H7 (cell line): ENCODE measurements around the gene CRKL. TPM values are rescaled to one million over a fixed set of nuclear protein-coding genes. Genes with fewer than 3 reads are reported as not detected.

Experiments
- DNase-seq: peaks from one replicate; pipeline ENCODE4 v3.0.0; 2012
- H3K27me3 ChIP-seq: 2 replicates; pipeline ENCODE4 v1.6.0; 2011; ENCODE audit warnings: mild to moderate bottlenecking, low read length; ENCODE audit not compliant: control insufficient read depth, insufficient read depth
- H3K36me3 ChIP-seq: replicated peaks from 2 replicates; pipeline ENCODE4 v1.5.1; 2011; ENCODE audit warnings: low read length; ENCODE audit not compliant: control insufficient read depth, insufficient read depth
- H3K4me3 ChIP-seq: 2 replicates; pipeline ENCODE4 v1.5.1; 2011; ENCODE audit warnings: low read depth, mild to moderate bottlenecking, control low read depth, low read length, moderate library complexity; ENCODE audit not compliant: insufficient read depth
- total RNA-seq: library from RNA; depleted of rRNA; stranded (reverse); fragments of >200 nt; shearing (Covaris generic); gene quantifications from 2 replicates; pipeline ENCODE4 v1.2.3, GENCODE V29; 2014; rRNA removed

Gene CRKL
- total RNA-seq: 70.6 and 71.5 TPM in 2 replicates

GRCh38 chr22:20916916-20917810 lies at the start of gene CRKL:
Gene CRKL, plus strand, starts transcription at chr22:20917407. Its CDS starts 528 bp downstream, at chr22:20917935.
- peak within 1 kb of the TSS; percentile 98 for H3K4me3 ChIP-seq
- DNase-seq: peak; percentile 100
- H3K36me3 ChIP-seq: no peaks in the 10 kb centered on the region; the same call in 1 of the 2 replicates
- H3K27me3 ChIP-seq: no peaks in the 10 kb centered on the region

- no peaks in the 10 kb centered on the region for H3K27me3 ChIP-seq
- no peak for DNase-seq
- H3K36me3 ChIP-seq: no peaks in the 10 kb centered on the region; the same call in 1 of the 2 replicates
- no peak overlapping the region for H3K4me3 ChIP-seq
These were observed 48.9 kb upstream of the CRKL start for GRCh38 chr22:20868025-20868962.

GRCh38 chr22:20869234-20869633 lies 48.0 kb upstream of the CRKL start:
- Histone ChIP-seq H3K36me3 (no peaks in the 10 kb centered on the region; the same call in 1 of the 2 replicates), H3K27me3 (no peaks in the 10 kb centered on the region), H3K4me3 (no peak overlapping the region)
- no peak for DNase-seq

GRCh38 chr22:20873214-20873613 lies 44.0 kb upstream of the CRKL start:
- Histone ChIP-seq H3K4me3 (no peak overlapping the region), H3K27me3 (no peaks in the 10 kb centered on the region), H3K36me3 (no peaks in the 10 kb centered on the region; the same call in 1 of the 2 replicates)
- no peak for DNase-seq

GRCh38 chr22:20875296-20875695 lies 41.9 kb upstream of the CRKL start:
- H3K27me3 ChIP-seq: no peaks in the 10 kb centered on the region
- H3K4me3 ChIP-seq: no peak overlapping the region
- H3K36me3 ChIP-seq: no peaks in the 10 kb centered on the region; the same call in 1 of the 2 replicates
- no peak for DNase-seq

GRCh38 chr22:20877715-20878114 lies 39.5 kb upstream of the CRKL start:
- no peaks in the 10 kb centered on the region for H3K27me3 ChIP-seq
- DNase-seq: no peak
- H3K4me3 ChIP-seq: no peak overlapping the region
- no peaks in the 10 kb centered on the region for H3K36me3 ChIP-seq

- DNase-seq: no peak
- peaks cover 2% of the 10 kb centered on the region for H3K36me3 ChIP-seq
- H3K27me3 ChIP-seq: no peaks in the 10 kb centered on the region
- H3K4me3 ChIP-seq: no peak overlapping the region
These were observed 36.0 kb upstream of the CRKL start for GRCh38 chr22:20881231-20881630.

- Histone ChIP-seq H3K36me3 (peaks cover 2% of the 10 kb centered on the region), H3K27me3 (no peaks in the 10 kb centered on the region), H3K4me3 (no peak overlapping the region)
- no peak for DNase-seq
These were observed 35.1 kb upstream of the CRKL start for GRCh38 chr22:20881869-20882815.

- H3K4me3 ChIP-seq: no peak overlapping the region
- H3K36me3 ChIP-seq: peaks cover 2% of the 10 kb centered on the region
- no peak for DNase-seq
- H3K27me3 ChIP-seq: no peaks in the 10 kb centered on the region
These were observed 34.4 kb upstream of the CRKL start for GRCh38 chr22:20882855-20883254.

GRCh38 chr22:20884454-20884853 lies 32.8 kb upstream of the CRKL start:
- Histone ChIP-seq H3K4me3 (no peak overlapping the region), H3K27me3 (no peaks in the 10 kb centered on the region), H3K36me3 (peaks cover 2% of the 10 kb centered on the region)
- no peak for DNase-seq

GRCh38 chr22:20885017-20885556 lies 32.1 kb upstream of the CRKL start:
- Histone ChIP-seq H3K36me3 (peaks cover 2% of the 10 kb centered on the region), H3K27me3 (no peaks in the 10 kb centered on the region), H3K4me3 (no peak overlapping the region)
- no peak for DNase-seq

- no peak overlapping the region for H3K4me3 ChIP-seq
- DNase-seq: peak; percentile 92
- H3K36me3 ChIP-seq: peaks cover 2% of the 10 kb centered on the region
- H3K27me3 ChIP-seq: no peaks in the 10 kb centered on the region
These were observed 31.5 kb upstream of the CRKL start for GRCh38 chr22:20885557-20886323.

- Histone ChIP-seq H3K36me3 (peaks cover 2% of the 10 kb centered on the region), H3K27me3 (no peaks in the 10 kb centered on the region), H3K4me3 (no peak overlapping the region)
- no peak for DNase-seq
These were observed 29.8 kb upstream of the CRKL start for GRCh38 chr22:20887375-20887774.
